CD4-positive, alpha-beta T cell (primary cell): ENCODE data around the gene SLC9A6. TPM values are rescaled to one million over a fixed set of nuclear protein-coding genes. Genes with fewer than 3 reads are reported as not detected.

Experiments
- ATAC-seq: fragments of 200-7000 bp; cut with Tn5 transposase; one replicate; pipeline ENCODE4 v1.10.0; 2022; ENCODE audit warnings: mild to moderate bottlenecking; ENCODE audit not compliant: poor library complexity
- CTCF ChIA-PET: fragments of 350-600 bp; sonication (Branson Sonifier 250); formaldehyde crosslinking; loops from one replicate; lab custom pipeline; 2021; ENCODE audit warnings: antibody characterized with exemption, inconsistent platforms; lab: Charles Lee
- POLR2A ChIA-PET: fragments of 350-600 bp; sonication (Branson Sonifier 250); formaldehyde crosslinking; loops from one replicate; lab custom pipeline; 2021; ENCODE audit warnings: antibody characterized with exemption, inconsistent platforms; lab: Charles Lee
- DNase-seq, 14 experiments: peaks; one replicate each; pipeline ENCODE4 v3.0.0-alpha.2; 2013 to 2020; ENCODE audit warnings: mixed read lengths in 2 of 14
- H3K27ac ChIP-seq, 2 donors: one replicate each; pipeline versions ENCODE4 v1.5.1 to v1.7.0; 2013; ENCODE audit warnings: low read length in 2 of 2, low read depth in 1 of 2, mild to moderate bottlenecking in 1 of 2
- H3K27me3 ChIP-seq, 2 experiments: 1 replicate in 1 of 2; 2 replicates in 1 of 2; pipeline versions ENCODE4 v1.6.1 to v1.7.0; 2013; ENCODE audit warnings: low read length in 2 of 2, control low read depth in 1 of 2, mild to moderate bottlenecking in 1 of 2, moderate library complexity in 1 of 2; ENCODE audit not compliant: insufficient read depth in 2 of 2, control insufficient read depth in 1 of 2
- H3K36me3 ChIP-seq: one replicate; pipeline ENCODE4 v1.6.1; 2013; ENCODE audit warnings: low read length, control low read depth; ENCODE audit not compliant: insufficient read depth
- H3K4me1 ChIP-seq: one replicate; pipeline ENCODE4 v1.6.1; 2013; ENCODE audit warnings: low read length, control low read depth; ENCODE audit not compliant: insufficient read depth
- H3K4me3 ChIP-seq: one replicate; pipeline ENCODE4 v1.5.1; 2013; ENCODE audit warnings: mild to moderate bottlenecking, low read length, moderate library complexity
- H3K9me3 ChIP-seq, 2 experiments: 1 replicate in 1 of 2; 2 replicates in 1 of 2; pipeline versions ENCODE4 v1.6.1 to v1.7.0; 2013; ENCODE audit warnings: low read length in 2 of 2, mild to moderate bottlenecking in 2 of 2, control low read depth in 1 of 2, moderate library complexity in 1 of 2; ENCODE audit not compliant: control insufficient read depth in 1 of 2, insufficient read depth in 1 of 2
- H3K27ac Mint-ChIP-seq: one replicate; pipeline ENCODE4 v1.8.0; 2020; ENCODE audit warnings: mixed read lengths
- H3K27me3 Mint-ChIP-seq: one replicate; pipeline ENCODE4 v1.8.0; 2021; ENCODE audit warnings: mixed read lengths
- H3K36me3 Mint-ChIP-seq: one replicate; pipeline ENCODE4 v1.8.0; 2021; ENCODE audit warnings: low read depth, mixed read lengths
- H3K4me1 Mint-ChIP-seq: one replicate; pipeline ENCODE4 v1.8.0; 2021; ENCODE audit warnings: low read depth, mixed read lengths
- H3K4me3 Mint-ChIP-seq: one replicate; pipeline ENCODE4 v1.8.0; 2020; ENCODE audit warnings: mild to moderate bottlenecking, mixed read lengths
- H3K9me3 Mint-ChIP-seq: one replicate; pipeline ENCODE4 v1.8.0; 2020; ENCODE audit warnings: mixed read lengths
- CTCF ChIP-seq: fragments of 200-600 bp; IDR thresholded peaks from one replicate; pipeline ENCODE4 v1.8.0; 2022; ENCODE audit warnings: antibody characterized with exemption, mild to moderate bottlenecking
- intact Hi-C, 2 experiments: fragments of 100-400 bp; cut with DNase I in 1 of 2; cut with micrococcal nuclease in 1 of 2; formaldehyde crosslinking; loops; one replicate each; pipeline versions ENCODE4 v1.15.1 to v1.9.0; 2023 to 2025; cut with DNase I, micrococcal nuclease
- total RNA-seq, 174 experiments: library from RNA in 2 of 174; stranded (reverse) in 2 of 174; gene quantifications; one replicate each; pipeline ENCODE4 v1.2.3 and lab custom pipeline; 2021 to 2026

SLC9A6 gene
- total RNA-seq, 2 experiments from 2014 or later: 17.8 to 20.0 TPM

- intact Hi-C loops: loop anchor here in 1 of 2 experiments (10.0 kb wide), 1 partner anchor 69 kb away; no protein-coding TSS in a partner anchor
- H3K4me1 ChIP-seq: no peaks in the 10 kb centered on the region
- no peak overlapping the region for H3K27ac Mint-ChIP-seq
Observed at GRCh38 chrX:136035663-136036062, 50.4 kb downstream of the SLC9A6 start.

GRCh38 chrX:136039485-136039884 is 54.2 kb downstream of the SLC9A6 start:
- POLR2A ChIA-PET: interaction anchor here (0.7 kb wide), 1 partner anchor 57 kb away, joined by 4 read pairs; no protein-coding TSS in a partner anchor
- ATAC-seq (no peak), DNase-seq (no peak)
- Mint-ChIP-seq H3K4me3 (no peak overlapping the region), H3K27ac (no peak overlapping the region), H3K27me3 (no peaks in the 10 kb centered on the region), H3K36me3 (peaks cover 49% of the 10 kb centered on the region), H3K9me3 (no peaks in the 10 kb centered on the region), H3K4me1 (no peaks in the 10 kb centered on the region)
- CTCF ChIA-PET: no interaction called here
- H3K9me3 ChIP-seq: no peaks in the 10 kb centered on the region
- no peaks in the 10 kb centered on the region for H3K27me3 ChIP-seq
- no peak overlapping the region for H3K4me3 ChIP-seq
- no peak for TF ChIP-seq CTCF
- intact Hi-C loops: loop anchor here in 1 of 2 experiments (10.0 kb wide), 1 partner anchor 65 kb away; no protein-coding TSS in a partner anchor
- H3K36me3 ChIP-seq: peaks cover 21% of the 10 kb centered on the region
- no peak overlapping the region for H3K27ac ChIP-seq
- no peaks in the 10 kb centered on the region for H3K4me1 ChIP-seq

More at GRCh38 chrX:136035663-136036062, 50.4 kb downstream of the SLC9A6 start:
- Mint-ChIP-seq H3K9me3 (no peaks in the 10 kb centered on the region), H3K4me1 (no peaks in the 10 kb centered on the region), H3K4me3 (no peak overlapping the region), H3K27me3 (no peaks in the 10 kb centered on the region), H3K36me3 (peaks cover 62% of the 10 kb centered on the region)
- CTCF ChIA-PET: no interaction called here
- DNase-seq: no peak
- POLR2A ChIA-PET: no interaction called here
- ATAC-seq: no peak
- Histone ChIP-seq H3K4me3 (no peak overlapping the region), H3K27ac (no peak overlapping the region), H3K9me3 (no peaks in the 10 kb centered on the region), H3K27me3 (no peaks in the 10 kb centered on the region), H3K36me3 (peaks cover 22% of the 10 kb centered on the region)
- TF ChIP-seq CTCF: no peak

GRCh38 chrX:136039968-136040367 is 54.7 kb downstream of the SLC9A6 start:
- no peak overlapping the region for H3K4me3 ChIP-seq
- DNase-seq: no peak
- POLR2A ChIA-PET: interaction anchor here (0.7 kb wide), 1 partner anchor 56 kb away, joined by 4 read pairs; no protein-coding TSS in a partner anchor
- TF ChIP-seq CTCF: no peak
- Mint-ChIP-seq H3K27ac (no peak overlapping the region), H3K4me3 (no peak overlapping the region), H3K27me3 (no peaks in the 10 kb centered on the region), H3K4me1 (no peaks in the 10 kb centered on the region), H3K9me3 (no peaks in the 10 kb centered on the region), H3K36me3 (peaks cover 54% of the 10 kb centered on the region)
- CTCF ChIA-PET: no interaction called here
- no peaks in the 10 kb centered on the region for H3K4me1 ChIP-seq
- intact Hi-C loops: loop anchor here in 1 of 2 experiments (10.0 kb wide), 1 partner anchor 65 kb away; no protein-coding TSS in a partner anchor
- ATAC-seq: no peak
- H3K27ac ChIP-seq: no peak overlapping the region
- H3K27me3 ChIP-seq: no peaks in the 10 kb centered on the region
- H3K9me3 ChIP-seq: no peaks in the 10 kb centered on the region
- peaks cover 21% of the 10 kb centered on the region for H3K36me3 ChIP-seq
